Retina (tissue), 1 donor: ENCODE data around the gene TBC1D3H.
"Not testable (repeated sequence)": the region's sequence is repeated elsewhere in the genome, so short reads cannot be mapped to it uniquely, and the experiment has no call there.

ENCODE experiments used
- DNase-seq: peaks from one replicate; pipeline ENCODE4 v3.0.0-alpha.2; 2016

The TBC1D3H gene

DNA sequence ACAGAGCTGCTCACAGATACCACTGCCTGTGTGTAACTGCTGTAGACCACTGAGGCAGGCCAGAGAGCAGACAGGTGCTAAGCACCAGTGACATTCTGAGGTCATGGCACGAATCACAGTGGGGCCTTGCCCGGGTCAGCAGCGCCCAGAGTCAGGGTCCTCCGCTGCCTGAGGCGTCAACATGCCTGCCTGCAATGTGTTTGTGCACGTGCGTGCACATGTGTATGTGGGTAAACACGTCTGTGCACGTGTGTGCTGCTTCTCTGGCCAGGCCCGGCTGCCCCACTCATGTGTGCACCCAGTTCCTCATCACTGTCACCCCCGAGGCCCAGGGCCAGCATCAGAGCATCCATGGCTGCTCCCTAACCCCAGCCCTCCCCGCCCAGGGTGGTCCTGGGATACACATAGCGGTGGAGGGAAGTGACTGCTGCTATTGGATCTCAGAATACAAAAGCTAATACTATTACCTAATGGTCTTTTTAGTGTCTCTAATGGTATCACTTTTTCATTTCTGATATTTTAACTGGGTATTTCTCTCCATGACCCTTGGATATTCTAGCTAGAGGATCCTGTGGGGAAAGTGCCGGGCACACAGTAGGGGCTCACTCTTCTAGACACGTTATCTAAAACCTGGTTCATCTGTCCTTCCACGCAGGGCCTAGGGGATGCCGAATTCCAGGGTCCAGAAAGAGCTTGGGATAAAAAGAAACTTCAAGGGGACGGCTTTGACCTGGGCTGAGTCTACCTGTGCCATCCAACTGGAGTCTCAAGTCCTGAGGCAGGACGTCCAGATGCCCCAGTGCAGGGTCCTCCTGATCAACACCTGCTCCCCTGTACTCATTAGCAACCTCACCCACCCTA, at the start of gene TBC1D3H:
Gene TBC1D3H (minus strand): TSS at position 51 of the 861 bp plus-strand sequence. CDS start 1,540 bp downstream, outside the sequence.
- DNase-seq: not testable (repeated sequence)

DNA sequence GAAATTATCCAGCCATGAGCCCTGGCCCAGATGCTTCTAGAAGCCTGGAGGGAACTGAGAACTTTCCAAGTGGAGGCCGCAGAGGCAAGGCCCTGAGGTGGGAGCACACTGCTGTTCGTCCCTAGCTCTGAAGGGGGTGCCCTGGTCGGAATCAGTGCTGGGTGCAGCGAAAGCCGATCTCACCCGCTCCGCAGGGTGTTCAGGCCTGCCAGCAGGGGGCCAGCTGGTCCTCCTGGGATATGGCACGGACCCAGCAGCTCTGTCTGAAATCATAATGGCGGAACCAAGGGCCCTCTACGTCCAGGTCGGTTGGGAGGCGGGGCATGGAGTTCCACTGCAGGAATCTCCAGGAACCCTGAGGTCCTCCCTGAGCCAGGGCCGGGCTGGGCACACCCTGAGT, 40.7 kb upstream of the TBC1D3H start:
- not testable (repeated sequence) for DNase-seq

DNA sequence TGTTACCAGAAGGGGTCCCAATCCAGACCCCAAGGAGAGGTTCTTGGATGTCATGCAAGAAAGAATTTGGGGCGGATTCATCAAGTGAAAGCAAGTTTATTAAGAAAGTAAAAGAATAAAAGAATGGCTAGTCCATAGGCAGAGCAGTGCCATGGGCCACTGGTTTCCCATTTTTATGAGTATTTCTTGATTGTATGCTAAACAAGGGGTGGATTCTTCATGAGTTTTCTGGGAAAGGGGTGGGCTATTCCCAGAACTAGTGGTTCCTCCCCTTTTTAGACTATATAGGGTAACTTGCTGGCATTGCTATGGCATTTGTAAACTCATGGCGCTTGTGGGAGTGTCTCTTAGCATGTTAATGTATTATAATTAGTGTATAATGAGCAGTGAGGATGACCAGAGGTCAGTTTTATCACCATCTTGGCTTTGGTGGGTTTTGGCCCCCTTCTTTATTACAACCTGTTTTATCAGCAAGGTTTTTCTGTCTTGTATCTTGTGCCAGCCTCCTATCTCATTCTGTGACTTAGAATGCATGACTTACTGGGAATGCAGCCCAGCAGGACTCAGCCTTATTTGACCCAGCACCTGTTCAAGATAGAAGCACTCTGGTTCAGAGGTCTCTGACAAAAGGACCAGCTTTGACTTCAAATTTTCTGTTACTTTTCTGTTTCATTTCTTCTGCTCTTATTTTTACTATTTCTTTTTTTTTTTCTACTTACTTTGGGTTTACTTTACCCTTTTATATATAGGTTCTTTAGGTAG, 27.1 kb upstream of the TBC1D3H start:
- not testable (repeated sequence) for DNase-seq

DNA sequence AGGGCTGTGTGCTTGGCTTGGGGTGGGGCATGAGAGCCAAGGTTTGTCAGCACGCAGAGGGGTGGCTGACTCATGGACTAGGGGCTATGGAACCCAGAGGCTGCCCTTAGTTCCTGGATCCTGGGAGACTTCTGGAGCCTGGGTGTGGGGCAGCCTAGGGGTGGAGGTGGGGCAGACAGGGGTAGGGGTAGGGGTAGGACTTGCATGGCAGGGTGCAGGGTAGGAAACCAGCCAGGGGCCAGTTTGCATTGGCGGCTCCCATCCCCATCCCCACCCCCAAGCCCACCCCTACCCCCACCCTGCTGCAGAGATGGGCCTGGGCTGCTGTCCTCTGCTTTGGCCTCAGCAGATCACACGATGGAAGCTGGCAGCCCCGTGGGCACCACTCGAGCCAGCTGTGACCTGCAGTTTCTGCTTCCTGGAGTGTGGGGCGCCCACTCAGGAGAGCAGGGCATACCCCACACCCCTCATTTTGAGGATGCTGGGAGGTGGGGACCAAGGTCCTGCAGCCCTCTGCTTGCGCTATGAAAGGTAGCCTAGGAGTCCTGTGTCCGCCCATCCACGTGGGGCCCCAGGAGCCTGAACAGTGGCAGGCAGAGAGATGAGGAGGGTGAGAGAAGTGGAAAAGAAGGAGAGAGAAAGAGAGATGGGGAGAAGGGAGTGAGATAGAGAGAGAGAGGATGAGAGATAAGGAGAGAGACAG, 2.9 kb upstream of the TBC1D3H start:
- DNase-seq: not testable (repeated sequence)

DNA sequence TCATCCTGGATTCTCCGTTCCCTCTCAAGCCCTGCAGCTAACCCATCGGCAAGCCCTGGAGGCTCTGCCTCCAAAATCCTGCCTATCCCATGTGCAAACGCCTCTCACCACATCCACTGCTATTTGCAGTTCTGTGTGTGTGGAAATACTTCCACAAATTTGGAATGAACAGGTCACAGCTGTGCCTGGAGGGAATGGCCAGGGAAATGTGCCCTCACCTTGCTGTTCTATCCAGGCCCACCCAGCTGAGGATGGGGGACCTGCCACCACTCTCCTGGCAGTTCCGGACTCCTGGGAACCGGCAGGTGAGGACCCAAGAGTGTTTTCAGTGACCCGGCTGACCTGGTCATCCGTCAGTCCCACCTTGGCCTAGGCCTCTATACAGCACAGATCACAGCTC, 12.3 kb downstream of the TBC1D3H start:
- not testable (repeated sequence) for DNase-seq

DNA sequence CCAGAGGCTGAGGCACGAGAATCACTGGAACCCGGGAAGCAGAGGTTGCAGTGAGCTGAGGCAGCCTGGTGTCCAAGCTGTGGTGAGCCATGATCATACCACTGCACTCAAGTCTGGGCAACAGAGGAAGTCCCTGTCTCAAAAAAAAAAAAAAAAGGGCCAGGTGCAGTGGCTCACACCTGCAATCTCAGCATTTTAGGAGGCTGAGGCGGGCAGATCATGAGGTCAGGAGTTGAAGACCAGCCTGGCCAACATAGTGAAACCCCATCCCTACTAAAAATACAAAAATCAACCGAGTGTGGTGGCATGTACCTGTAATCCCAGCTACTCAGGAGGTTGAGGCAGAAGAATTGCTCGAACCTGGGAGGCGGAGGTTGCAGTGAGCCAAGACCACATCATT, 25.7 kb downstream of the TBC1D3H start:
- DNase-seq: not testable (repeated sequence)
